ENCODE measurements around the gene GRM1.

The GRM1 gene

DNA sequence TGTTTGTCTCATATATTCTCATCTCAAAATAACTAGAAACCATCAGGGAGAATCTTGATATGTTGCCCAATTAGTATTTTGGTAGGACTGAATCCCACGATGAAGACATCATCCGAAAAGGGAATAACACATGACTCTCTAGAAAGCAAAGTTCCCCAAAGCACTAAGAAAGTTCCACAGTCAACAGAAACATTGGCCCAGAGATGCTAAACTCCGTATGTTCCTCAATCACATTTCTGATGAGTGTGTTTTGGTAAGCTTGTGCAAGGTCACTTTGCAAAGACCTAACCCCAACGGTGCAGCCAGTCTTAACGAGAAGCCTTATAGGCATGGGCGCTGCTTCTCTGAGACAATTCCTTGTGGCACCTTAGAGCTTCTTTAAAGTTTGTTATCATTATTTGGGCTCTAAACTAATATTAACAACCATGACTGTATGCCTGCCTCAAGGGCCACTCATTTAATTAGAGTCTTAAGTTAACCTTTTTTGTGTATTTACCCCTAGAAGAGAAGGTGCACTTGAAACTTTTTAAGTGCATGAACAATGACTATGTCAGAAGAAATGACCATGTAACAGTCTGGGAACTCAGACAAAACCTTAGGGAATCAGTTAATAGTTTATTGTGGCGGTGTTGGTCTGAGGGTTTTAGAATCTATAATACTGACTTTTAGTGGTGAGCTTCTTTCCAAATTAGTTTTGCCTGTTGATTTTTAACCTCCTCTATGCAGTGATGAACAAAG lies 312.8 kb downstream of the GRM1 start:
- no peak for DNase-seq

DNA sequence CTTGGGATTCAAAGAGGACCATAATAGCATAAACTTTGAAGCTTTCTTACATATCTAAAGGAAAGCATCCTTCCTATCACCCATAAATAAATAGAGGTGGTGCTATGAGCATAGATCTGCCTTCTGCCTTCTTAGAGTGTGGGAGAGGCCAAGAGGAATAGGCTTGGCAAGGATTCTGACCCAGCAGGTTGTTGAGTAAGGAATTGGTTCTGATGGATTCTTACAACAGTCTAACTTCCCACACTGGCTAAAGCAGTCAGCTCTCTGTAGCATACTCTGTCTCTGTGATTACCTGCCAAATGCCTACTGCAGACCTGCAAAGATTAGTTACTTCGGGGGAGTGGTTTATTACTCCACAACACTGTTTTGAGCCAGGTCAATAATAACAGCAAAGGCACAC lies 316.7 kb downstream of the GRM1 start:
- DNase-seq, result no peak

DNA sequence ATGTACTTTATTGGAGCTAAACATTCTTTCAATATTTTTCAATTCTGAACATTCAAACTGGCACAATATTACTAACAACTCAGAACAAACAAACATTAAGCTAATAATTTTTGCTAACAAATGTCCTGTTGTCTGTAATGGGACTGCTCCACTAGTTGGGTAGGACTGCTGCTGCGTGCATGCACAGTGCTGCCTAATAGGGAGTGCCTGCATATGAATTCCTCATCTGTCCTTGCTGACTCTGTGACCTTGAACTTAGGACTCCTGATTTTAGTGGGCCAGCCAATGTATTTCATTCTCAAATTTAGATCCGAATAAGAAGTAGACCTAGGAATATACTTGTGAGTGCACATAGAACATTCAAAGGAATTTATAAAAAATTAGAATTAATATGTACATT lies 318.2 kb downstream of the GRM1 start:
- DNase-seq, result no peak

DNA sequence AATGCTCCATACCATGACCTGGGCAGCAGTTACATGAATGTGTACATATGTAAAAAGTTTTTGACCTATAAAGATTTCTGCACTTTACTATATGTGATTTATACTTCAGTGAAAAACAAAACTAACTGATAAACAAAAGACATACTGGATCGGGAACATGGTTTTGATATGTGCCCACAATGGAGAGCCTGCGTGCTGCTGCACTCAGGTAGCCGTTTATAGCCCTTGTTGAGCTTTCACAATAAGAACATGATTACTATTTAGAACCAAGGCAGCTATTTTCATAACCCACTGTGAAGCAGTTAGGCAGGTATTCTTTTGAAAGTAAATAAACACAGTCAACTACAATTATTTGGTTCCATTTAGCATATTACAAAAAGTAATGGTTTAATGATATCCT lies 318.8 kb downstream of the GRM1 start:
- DNase-seq, result no peak

DNA sequence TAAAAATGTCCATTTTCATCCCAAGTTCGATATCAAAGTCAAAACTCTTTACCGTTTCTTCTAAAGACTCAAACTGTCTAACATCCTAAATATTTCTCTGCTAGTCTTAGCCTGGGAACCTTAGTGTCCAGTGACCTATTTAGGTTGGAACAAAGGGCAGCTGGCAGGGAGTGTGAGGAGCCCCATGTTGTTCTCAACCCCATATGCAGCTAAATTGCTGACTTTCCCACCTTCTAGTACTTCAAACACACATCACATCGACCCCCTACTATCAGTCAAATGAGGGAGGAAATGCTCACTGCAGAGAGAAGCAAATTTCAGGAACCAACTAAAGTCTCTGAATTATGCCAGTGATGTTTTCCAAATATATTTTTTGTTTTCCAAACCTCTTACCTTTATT lies 322.2 kb downstream of the GRM1 start:
- no peak for DNase-seq

DNA sequence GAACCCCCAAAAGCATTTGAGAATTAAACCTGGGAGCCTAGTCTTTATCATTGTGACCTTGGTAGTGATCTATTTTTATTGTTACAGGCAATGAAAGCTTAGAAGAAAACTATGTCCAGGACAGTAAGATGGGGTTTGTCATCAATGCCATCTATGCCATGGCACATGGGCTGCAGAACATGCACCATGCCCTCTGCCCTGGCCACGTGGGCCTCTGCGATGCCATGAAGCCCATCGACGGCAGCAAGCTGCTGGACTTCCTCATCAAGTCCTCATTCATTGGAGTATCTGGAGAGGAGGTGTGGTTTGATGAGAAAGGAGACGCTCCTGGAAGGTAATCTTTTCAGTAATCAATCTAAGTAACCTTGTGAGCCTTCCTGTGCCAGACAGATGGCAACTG lies 323.3 kb downstream of the GRM1 start:
- no peak for DNase-seq

DNA sequence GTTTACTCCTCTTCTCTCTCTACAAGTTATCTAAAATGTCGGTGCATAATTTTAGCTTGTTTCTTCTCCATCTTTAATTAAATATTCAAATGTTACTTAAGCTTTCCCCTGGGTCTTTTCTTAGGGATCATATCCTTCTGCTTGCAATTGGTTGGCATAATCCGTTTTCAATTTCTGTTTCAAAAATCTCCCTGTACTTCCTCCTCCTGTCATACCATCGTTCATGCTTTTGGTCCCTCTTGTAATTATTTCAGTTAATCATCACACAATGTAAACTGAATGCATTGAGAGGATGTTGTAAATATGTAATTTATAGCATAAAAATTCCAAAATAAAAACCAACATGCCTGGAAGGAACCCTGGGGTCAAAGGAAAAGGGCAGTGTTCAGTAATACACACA lies 325.6 kb downstream of the GRM1 start:
- no peak for DNase-seq

DNA sequence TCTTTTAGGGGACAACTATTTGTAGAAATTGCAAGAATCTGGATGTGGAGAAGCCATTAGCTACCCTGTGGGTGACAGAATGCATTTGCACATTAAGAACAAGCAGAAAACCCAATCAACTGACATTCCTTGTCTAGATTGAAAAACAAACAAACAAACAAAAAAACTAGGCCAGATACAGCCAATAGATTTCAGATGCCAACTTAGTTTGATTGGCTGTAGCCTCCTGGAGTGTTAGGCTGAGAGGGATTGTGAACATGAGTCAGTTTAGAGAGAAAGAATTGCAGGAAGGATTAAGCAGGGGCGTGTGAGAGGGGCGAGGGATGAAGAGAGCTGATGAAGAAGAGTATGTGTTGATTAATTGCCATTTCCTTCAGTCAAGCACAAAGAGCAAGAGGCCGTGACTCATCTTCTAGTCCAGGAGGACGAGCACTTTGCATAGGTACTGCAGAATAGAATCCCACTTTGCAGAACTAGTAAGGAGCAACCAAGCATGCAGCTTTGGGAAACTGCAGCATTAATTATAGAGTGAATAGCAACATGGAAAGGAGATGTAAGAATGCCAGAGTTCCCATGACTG lies 326.7 kb downstream of the GRM1 start:
- DNase-seq, result no peak

DNA sequence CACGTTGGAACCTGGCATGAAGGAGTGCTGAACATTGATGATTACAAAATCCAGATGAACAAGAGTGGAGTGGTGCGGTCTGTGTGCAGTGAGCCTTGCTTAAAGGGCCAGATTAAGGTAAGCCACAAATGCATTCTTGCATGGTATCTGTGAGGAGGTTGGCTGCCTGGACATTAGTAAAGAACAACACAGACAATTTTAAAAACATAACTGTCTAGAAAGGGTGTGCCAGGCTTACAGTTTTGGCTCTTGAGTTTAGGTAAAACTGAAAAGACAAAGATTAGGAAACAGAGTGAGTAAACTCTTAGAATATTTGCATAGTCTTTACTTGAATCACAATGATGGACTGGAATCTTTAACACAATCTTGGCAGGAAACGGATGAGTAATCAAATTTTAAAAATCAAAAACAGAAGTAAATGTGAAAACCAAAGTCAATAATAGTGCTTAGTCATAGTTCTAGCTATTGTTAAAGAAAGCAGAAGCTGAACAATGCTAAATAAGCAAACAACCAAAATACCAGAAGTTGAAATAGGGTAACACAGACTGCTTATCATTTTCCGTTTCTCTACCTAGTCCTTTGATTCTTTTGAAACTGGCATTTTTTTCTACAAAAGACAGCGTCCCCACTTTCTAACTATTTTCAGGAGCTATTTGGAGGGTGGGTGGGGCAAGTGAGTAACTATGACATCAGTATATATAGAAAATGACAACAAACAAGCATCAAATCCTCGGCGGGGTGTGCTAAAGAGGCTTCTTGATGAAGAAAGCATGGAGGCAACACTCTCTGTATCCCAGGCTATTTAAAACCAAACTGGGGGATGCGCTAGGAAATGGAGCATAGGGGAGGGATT lies 328.9 kb downstream of the GRM1 start:
- DNase-seq, result peak; percentile 8

DNA sequence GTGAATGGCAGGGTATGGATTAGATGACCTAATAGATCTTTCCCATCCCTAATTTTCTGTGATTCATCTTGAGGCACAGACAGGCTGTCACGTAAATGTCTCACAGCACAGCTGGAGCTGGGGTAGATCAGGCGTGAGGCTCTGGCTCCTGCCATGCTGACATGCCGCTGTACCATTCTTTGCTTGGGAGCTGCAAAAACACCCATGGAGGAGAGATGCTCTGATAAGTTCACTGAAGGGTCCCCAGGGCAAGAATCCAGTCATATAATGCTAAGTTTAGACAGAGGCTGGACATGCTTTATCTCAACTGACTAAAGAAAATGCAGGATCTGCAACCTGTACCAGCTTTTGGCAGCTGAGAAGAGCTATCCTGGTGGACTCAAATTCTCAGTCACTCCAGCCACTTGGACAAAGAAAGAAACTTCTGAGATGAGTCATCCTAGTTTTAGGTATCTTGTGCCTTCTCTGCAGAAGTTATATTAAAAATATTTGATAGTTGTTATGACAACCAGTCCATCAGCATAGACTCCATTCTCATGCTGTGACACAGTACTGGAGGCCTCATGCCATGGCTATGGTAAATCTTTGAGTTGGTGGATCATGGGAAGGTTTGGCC lies 329.7 kb downstream of the GRM1 start:
- no peak for DNase-seq

DNA sequence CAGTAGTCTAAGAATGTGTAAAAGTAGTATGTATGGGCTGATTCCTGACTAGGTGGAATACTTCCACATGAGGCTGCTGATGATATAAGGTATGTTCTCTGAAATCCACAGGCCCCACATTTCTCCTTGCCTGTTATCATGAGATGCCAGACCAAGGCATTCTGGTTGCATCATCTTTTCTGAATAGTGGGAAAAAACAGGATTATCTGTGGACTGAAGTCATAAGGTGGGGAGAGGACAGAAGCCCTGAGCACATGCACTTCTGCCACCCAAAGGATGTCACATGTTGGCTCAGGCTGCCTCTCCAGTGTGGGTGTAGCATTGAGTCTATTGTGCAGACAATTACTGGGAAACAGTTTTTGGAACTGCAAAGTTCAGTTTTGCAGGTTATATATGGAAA lies 330.3 kb downstream of the GRM1 start:
- no peak for DNase-seq

DNA sequence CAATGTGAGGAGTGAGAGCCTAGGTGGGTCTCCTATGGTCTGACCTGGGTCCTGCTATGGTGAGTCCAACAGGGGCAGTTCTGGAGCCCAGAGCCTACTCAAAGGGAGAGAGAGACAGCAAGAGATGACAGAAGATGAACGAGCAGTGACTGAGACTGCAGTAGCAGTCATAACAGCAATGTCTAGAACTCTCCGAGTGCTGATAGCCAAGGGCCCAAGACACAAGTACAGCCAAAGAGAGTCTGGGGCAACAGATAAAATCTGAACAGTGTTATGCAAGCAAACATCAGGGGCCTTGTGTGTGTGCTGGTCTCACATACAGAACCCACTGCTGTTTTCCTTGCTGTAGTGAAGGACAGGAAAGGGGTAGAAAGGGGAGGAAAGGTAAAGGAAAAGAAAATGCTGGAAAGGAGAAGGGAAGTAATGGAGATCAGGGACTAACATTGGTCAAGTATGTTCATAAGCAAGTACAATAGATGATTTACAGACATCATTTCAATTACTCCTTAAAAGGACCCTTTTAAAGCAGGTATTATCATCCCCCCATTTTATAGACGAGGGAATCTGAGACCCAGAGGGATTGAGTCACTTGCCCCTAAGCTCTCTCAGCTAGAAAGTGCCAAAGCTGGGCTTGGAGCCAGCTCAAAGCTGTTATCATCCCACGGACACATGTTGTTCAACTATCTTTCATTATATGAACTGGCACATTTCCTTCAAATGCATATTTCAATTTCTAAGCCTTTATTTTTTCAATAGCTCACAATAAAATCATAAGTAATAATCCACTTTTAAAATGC lies 332.5 kb downstream of the GRM1 start:
- DNase-seq, result no peak

DNA sequence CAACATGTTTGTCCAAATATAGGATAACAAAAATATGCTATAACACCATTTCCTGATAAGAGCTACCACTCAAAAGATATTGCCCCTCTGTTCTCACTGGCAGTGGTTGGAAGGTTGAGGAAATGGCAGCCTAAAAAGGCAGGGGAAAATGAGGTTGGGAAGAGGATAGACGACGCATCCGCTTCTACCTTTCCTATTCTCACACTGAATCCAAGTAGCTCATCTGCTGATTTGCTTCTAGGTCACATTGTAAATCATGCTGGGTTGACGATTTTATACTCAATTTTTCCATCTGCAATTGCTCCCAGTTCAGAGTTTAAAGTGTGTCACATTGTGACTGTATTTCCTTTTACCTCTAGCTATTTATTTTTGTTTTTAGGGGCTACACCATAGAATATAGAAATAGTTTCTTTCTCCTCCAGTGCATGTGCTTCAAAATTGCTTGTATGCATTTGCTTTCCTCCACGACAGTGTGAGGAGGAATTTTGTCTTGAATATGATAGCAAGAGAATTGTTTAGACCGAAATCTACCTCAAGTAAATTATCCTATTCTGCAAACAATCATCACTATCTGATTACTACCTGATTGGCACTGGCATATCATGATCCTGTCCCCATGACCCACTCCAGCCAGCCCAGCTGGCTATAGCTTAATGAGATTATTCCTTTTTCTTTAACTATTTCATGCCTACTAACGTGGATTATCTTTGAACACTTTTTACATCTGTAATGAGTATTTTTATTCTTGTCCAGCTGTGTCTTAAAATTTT lies 335.2 kb downstream of the GRM1 start:
- no peak for DNase-seq

DNA sequence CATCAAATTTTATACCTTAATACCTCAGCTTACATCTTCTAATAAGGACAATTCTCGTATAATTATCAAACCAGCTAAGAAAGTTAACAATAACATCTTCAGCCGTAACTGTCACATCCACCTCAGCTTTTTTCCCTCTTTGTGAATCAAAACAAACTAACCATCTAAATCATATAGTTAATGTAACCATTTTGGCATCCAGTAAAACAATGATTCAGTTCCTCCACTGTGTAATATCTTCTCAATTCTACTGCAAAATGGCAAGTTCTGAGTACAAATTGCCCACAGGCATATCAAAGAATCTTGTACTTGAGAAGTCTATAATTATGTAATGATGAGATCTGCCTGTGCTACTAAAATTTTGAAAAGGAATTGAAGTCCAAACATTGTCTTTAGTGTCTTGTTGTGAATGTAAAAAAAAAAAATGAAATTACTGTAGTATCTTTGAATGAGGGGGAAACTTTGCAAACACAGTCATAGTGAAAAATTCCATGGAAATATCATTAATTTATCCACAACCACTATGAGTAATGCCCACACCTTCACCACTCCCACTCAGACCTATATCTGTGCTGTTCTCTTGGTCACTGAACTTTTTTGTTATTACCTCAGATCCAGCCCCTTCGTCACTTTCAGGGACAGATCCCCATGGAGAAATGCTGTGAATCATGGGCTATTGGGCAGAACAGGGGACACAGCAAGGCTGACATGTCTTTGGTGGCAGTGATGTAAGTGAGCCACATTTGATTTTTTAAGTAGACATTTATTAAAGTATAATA lies 336.1 kb downstream of the GRM1 start:
- peak; percentile 8 for DNase-seq

DNA sequence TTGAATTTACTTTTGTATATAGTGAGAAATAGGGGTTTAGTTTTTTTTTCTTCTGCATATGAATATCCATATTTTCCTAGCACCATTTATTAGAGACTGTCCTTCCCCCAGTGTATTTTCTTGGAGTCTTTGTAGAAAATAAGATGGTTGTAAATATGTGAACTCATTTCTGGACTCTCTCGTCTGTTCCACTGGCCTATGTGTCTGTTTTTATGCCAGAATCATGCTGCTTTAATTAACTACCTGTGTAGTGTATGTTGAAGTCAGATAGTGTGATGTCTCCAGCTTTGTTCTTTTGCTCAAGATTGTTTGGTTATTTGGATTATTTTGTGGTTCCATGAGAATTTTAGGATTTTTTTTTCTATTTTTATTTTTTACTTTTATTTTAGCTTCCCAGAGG lies 338.2 kb downstream of the GRM1 start:
- no peak for DNase-seq

DNA sequence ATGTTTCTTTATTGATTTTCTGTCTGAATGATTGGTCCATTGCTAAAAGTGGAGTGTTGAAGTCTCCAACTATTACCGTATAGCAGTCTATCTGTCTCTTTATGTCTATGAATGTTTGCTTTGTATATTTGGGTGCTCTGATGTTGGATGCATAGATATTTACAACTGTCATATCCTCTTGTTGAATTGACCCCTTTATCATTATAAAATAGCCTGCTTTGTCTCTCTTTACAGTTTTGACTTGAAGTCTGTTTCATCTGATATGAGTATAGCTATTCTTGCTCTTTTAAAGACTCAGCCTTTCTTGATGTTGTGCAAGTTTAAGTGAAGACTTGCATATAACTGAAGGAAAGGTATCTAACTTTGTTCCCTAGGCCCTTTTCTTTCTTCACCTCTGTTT lies 341.0 kb downstream of the GRM1 start:
- no peak for DNase-seq

DNA sequence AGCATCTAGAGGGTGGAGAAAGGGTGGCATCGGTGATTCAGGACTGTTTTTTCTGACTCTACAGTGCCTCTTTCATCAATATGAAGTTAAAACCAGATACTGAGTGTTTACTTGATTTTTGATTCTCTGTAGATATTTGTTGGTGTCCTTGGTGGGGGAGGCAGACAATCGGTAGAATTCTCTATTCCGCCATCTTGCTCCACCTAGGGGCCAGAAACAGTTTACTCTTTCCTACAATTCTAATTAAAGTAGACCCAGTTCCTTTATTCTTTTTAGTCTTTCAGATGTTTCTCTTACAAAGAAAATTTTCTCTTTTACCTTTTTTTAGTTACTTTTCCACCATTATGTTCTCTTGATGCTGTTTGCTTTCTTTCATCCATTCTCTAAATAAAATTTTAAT lies 352.6 kb downstream of the GRM1 start:
- no peak for DNase-seq

DNA sequence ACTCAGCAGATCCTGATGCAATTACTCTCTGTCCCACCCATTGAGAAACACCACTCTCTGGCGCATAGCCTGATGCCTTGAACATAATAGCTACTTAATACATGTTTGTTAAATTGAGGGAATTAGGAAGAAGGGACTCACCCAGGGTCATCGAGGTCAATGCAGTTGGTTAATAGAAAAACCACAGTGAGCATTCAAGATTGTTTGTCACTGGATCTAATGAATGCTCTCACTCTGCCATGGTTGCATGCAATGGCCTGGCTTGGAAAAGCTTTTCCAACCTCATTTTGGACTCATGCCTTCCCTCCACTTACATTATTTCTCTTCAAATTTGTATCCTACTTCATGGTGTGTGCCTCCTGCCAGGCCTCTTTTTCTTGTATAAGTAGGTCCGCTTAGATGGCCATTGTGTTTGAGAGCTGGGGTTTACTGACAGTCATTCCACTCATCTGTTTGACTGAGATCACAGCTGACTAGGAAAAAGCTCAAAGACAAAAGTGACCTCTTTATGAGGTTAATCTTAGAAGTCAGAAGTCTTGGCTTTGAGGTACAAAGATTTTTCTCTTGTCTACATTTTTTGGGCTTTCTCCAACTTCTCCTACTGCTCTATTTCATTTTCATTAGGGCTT lies 360.0 kb downstream of the GRM1 start:
- DNase-seq, result no peak

DNA sequence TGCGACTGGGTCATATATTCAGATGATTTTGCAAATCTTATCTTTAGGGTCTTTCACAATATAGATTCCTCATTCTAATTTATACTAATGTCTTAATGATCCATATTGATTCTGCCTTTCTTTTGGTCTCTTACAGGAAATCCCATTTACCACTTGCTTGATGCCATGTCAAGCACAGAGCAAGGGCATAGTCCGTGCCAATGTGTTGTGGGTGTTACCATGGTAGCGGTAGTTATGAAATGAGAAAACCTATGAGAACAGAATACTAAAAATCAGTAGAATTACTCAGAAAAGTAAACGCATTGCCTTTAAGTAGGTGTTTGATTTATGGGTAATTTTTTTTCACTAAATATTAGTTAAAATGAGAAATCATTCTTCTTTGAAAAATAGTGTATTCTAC lies 360.9 kb downstream of the GRM1 start:
- no peak for DNase-seq

DNA sequence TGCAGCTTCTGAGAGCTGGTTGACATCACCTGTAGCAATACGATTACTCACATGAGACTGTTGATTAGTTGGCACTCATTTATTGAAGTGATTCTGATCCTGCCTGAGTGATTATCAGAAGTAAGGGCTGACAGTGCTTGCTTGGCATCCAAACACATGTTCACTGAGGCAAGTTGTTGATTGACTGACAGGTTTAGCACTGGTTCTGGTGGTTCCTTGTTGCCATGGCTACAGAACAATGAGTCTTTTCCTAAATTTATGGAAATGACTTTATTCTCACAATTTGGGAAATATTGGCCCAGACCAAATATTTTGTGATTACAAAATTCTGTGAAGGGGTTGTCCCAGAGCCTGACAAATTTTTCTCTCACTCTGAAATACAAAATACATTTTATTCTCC lies 368.8 kb downstream of the GRM1 start:
- DNase-seq, result no peak

DNA sequence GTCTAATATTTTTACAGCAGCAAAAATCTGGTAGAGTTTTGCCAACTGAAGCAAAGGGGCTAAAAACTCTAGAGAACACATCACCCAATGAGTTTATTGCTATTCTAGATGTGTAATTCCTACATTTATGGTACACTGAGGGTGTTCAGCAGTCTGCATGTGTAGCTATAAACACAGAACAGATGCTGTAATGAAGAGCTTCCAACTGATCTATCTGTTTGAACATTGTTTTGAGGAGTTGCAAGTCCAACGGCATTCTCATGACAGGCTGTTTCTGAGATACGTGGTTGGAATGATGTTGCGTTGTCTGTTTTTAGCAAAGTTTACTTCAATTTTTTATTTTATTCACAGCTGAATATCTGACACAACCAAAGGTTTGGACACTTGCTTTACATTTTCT lies 373.6 kb downstream of the GRM1 start:
- no peak for DNase-seq
